Transverse colon (tissue), 4 donors: ENCODE data around the gene ENTHD1. TPM values are rescaled to one million over a fixed set of nuclear protein-coding genes. Genes with fewer than 3 reads are reported as not detected.

Experiments
- DNase-seq: peaks from one replicate; pipeline ENCODE4 v3.0.0-alpha.2; 2019
- H3K27ac ChIP-seq, 4 donors: fragments of 200-600 bp; sonication (generic); 2 replicates each; pipeline ENCODE4 v1.5.1; 2016 to 2018; ENCODE audit warnings: inconsistent platforms in 4 of 4
- H3K27me3 ChIP-seq: fragments of 200-600 bp; sonication (generic); 2 replicates; pipeline ENCODE4 v1.5.1; 2017; ENCODE audit warnings: inconsistent platforms
- H3K36me3 ChIP-seq, 4 donors: fragments of 200-600 bp; sonication (generic); 2 replicates each; pipeline ENCODE4 v1.5.1; 2017 to 2019; ENCODE audit warnings: inconsistent platforms in 4 of 4
- H3K4me1 ChIP-seq, 4 donors: fragments of 200-600 bp; sonication (generic); 2 replicates each; pipeline ENCODE4 v1.5.1; 2017 to 2020; ENCODE audit warnings: inconsistent platforms in 4 of 4
- H3K4me3 ChIP-seq, 4 donors: fragments of 200-600 bp; sonication (generic); 1 replicate in 1 of 4; 2 replicates in 3 of 4; pipeline versions ENCODE4 v1.5.1 to v1.6.1; 2017 to 2019; ENCODE audit warnings: inconsistent platforms in 4 of 4
- H3K9me3 ChIP-seq, 2 donors: fragments of 200-600 bp; sonication (generic); 2 replicates each; pipeline ENCODE4 v1.5.1; 2017 to 2019; ENCODE audit warnings: inconsistent platforms in 2 of 2
- CTCF ChIP-seq, 5 experiments: fragments of 200-600 bp in 3 of 5; fragments of 450-650 bp in 2 of 5; sonication (generic) in 3 of 5; IDR thresholded peaks; 1 replicate in 2 of 5; 2 replicates in 3 of 5; pipeline ENCODE4 v1.5.1; 2016 to 2017; ENCODE audit warnings: antibody characterized with exemption in 5 of 5, inconsistent platforms in 3 of 5, mild to moderate bottlenecking in 2 of 5, moderate library complexity in 1 of 5
- EP300 ChIP-seq: sonication (generic); formaldehyde crosslinking; IDR thresholded peaks from one replicate; pipeline ENCODE4 v1.6.1; 2017; ENCODE audit warnings: antibody characterized with exemption, low read depth
- POLR2A ChIP-seq: fragments of 450-650 bp; IDR thresholded peaks from one replicate; pipeline ENCODE4 v1.6.1; 2016; ENCODE audit warnings: antibody characterized with exemption, mild to moderate bottlenecking, moderate library complexity
- POLR2AphosphoS5 ChIP-seq, 3 donors: sonication (generic); formaldehyde crosslinking; IDR thresholded peaks; one replicate each; pipeline ENCODE4 v1.6.1; 2016; ENCODE audit warnings: antibody characterized with exemption in 3 of 3
- WGBS, 2 donors: methylation state at CpG; one replicate each; pipeline ENCODE4 v1.1.5; 2018; ENCODE audit warnings: low coverage in 1 of 2; 5-methylcytosine and 5-hydroxymethylcytosine counted together
- in situ Hi-C, 4 donors: fragments of 200-750 bp; cut with MboI; loops; one replicate each; pipeline versions ENCODE4 v1.15.0 to v1.15.1; 2017; ENCODE audit warnings: low sequenced_read_pairs in 3 of 4, low pct_ligation_motif_present in 1 of 4, low pct_unique_long_range_greater_than_20kb in 1 of 4
- intact Hi-C: fragments of 100-400 bp; cut with DNase I; formaldehyde crosslinking; loops from one replicate; pipeline ENCODE4 v1.15.1; 2023; ENCODE audit warnings: low total_unique reads
- total RNA-seq, 4 donors: library from RNA; depleted of rRNA; stranded (reverse); fragments of >200 nt; gene quantifications; one replicate each; pipeline ENCODE4 v1.1.0, GENCODE V29; 2016

The ENTHD1 gene
- total RNA-seq, 4 donors from 2014 or later: not detected

- WGBS, 2 donors: 62 to 73% methylated on average over 2 to 4 of the region's 4 CpGs
- H3K4me3 ChIP-seq: no peak overlapping the region
- no peak overlapping the region for H3K27ac ChIP-seq
- in situ Hi-C loops: no loop called here
- H3K27me3 ChIP-seq: peaks cover 10% of the 10 kb centered on the region
- intact Hi-C loops: no loop called here
- H3K9me3 ChIP-seq: no peaks in the 10 kb centered on the region
- H3K4me1 ChIP-seq: no peaks in the 10 kb centered on the region
- DNase-seq: no peak
- H3K36me3 ChIP-seq: no peaks in the 10 kb centered on the region
- TF ChIP-seq POLR2A: no peak
- no peak for TF ChIP-seq CTCF (IDR thresholded peaks at IDR 0.05)
- TF ChIP-seq POLR2AphosphoS5 (IDR thresholded peaks at IDR 0.05): no peak
- no peak for TF ChIP-seq EP300
Observed at GRCh38 chr22:39820256-39820655, 73.3 kb downstream of the ENTHD1 start.

DNA sequence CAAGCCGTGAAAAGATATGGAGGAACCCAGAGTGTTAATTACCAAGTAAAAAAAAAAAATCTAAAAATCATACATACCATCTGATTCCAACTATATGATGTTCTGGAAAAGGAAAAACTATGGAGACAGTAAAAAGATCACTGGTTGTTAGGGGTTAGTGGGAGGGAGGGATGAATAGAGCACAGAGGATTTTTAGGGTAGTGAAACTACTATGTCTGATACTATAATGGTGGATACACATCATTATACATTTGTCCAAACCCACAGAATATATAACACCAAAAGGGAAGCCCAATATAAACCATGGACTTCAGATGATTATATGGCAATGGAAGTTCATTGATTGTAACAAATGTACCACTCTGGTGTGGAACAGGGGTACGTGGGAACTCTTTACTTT, 74.1 kb downstream of the ENTHD1 start:
- no peak for DNase-seq
- Histone ChIP-seq H3K27me3 (peaks cover 10% of the 10 kb centered on the region), H3K36me3 (no peaks in the 10 kb centered on the region), H3K4me1 (no peaks in the 10 kb centered on the region), H3K4me3 (no peak overlapping the region), H3K27ac (no peak overlapping the region), H3K9me3 (no peaks in the 10 kb centered on the region)
- intact Hi-C loops: no loop called here
- in situ Hi-C loops: no loop called here
- WGBS, 2 donors: 87 to 100% methylated on average over 1 to 2 of the region's 2 CpGs
- TF ChIP-seq POLR2A (no peak), CTCF (IDR thresholded peaks at IDR 0.05) (no peak), EP300 (no peak), POLR2AphosphoS5 (IDR thresholded peaks at IDR 0.05) (no peak)

DNA sequence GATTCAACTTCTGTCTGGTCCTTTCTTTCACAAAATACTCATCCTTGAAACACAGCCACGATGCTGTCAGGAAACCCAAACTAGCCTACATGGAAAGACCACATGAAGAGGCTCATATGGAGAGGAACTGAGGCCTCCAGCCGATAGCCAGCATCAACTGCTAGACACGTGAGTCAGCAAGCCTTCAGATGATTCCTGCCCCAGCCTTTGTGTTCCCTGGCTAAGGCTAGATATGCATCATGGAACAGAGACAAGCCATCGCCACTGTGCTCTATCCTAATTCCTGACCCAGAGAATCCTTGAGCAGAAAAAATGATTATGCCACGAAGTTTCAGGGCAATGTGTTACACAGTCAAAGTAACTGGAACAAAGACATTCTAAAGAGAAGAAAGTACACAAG, 75.5 kb downstream of the ENTHD1 start:
- H3K4me1 ChIP-seq: no peaks in the 10 kb centered on the region
- 47 to 62% methylated on average over 2 to 5 of the region's 5 CpGs for WGBS, 2 donors
- no peaks in the 10 kb centered on the region for H3K36me3 ChIP-seq
- in situ Hi-C loops (no loop called here), intact Hi-C loops (no loop called here)
- H3K4me3 ChIP-seq: no peak overlapping the region
- no peaks in the 10 kb centered on the region for H3K9me3 ChIP-seq
- DNase-seq: no peak
- TF ChIP-seq POLR2A (no peak), EP300 (no peak), CTCF (IDR thresholded peaks at IDR 0.05) (no peak), POLR2AphosphoS5 (IDR thresholded peaks at IDR 0.05) (no peak)
- H3K27ac ChIP-seq: no peak overlapping the region
- H3K27me3 ChIP-seq: peaks cover 14% of the 10 kb centered on the region

DNA sequence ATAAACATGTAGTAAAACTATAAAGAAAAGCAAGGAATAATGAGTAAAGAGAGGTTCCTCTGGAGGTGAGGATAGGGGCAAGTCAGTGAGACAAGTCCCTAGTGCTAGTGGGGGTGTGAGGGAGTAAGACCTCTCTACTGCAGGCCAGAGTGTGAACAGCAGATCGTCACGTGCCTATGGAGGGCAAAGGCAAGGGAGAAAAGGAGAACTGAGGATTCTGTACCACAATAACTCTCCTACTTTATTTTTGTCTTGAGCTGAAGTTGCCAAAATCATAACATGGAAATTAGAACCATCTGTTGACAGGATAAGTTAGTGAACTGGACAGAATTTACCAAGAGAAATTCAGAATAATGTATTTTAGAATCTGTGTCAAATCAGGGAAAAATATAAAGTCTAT, 77.6 kb downstream of the ENTHD1 start:
- DNase-seq: no peak
- Histone ChIP-seq H3K4me3 (no peak overlapping the region), H3K9me3 (no peaks in the 10 kb centered on the region), H3K27ac (no peak overlapping the region), H3K36me3 (no peaks in the 10 kb centered on the region), H3K27me3 (peaks cover 17% of the 10 kb centered on the region), H3K4me1 (no peaks in the 10 kb centered on the region)
- in situ Hi-C loops: no loop called here
- TF ChIP-seq POLR2AphosphoS5 (IDR thresholded peaks at IDR 0.05) (no peak), CTCF (IDR thresholded peaks at IDR 0.05) (no peak)
- WGBS, 2 donors: 50 to 78% methylated on average over 2 of the region's 2 CpGs
- intact Hi-C loops: no loop called here
